Hepatocyte (in vitro differentiated cells): Measurements from ENCODE around the gene SIM2. TPM values are rescaled to one million over a fixed set of nuclear protein-coding genes. Genes with fewer than 3 reads are reported as not detected.

ENCODE experiments used
- DNase-seq: peaks from one replicate; pipeline ENCODE4 v3.0.0-alpha.2; 2016; ENCODE audit warnings: low spot score
- H2AFZ ChIP-seq: fragments of 200-600 bp; sonication (generic); 2 replicates; pipeline ENCODE4 v1.6.0; 2016; ENCODE audit warnings: antibody characterized with exemption, mild to moderate bottlenecking
- H3K27ac ChIP-seq: fragments of 200-600 bp; sonication (generic); 2 replicates; pipeline ENCODE4 v1.5.1; 2016; ENCODE audit warnings: mild to moderate bottlenecking
- H3K27me3 ChIP-seq: fragments of 200-600 bp; sonication (generic); 2 replicates; pipeline ENCODE4 v1.6.1; 2016
- H3K36me3 ChIP-seq: fragments of 200-600 bp; sonication (generic); replicated peaks from 2 replicates; pipeline ENCODE4 v1.5.1; 2016; ENCODE audit warnings: low read depth; ENCODE audit not compliant: insufficient read depth
- H3K4me1 ChIP-seq: fragments of 200-600 bp; sonication (generic); 2 replicates; pipeline ENCODE4 v1.5.1; 2016; ENCODE audit warnings: mild to moderate bottlenecking, moderate library complexity; ENCODE audit not compliant: insufficient read depth
- H3K4me2 ChIP-seq: fragments of 200-600 bp; sonication (generic); 2 replicates; pipeline ENCODE4 v1.6.0; 2016
- H3K4me3 ChIP-seq: fragments of 200-600 bp; sonication (generic); 2 replicates; pipeline ENCODE4 v1.5.1; 2016; ENCODE audit warnings: mild to moderate bottlenecking
- H3K79me2 ChIP-seq: fragments of 200-600 bp; sonication (generic); 2 replicates; pipeline ENCODE4 v1.6.0; 2017; ENCODE audit warnings: mild to moderate bottlenecking
- H3K9me2 ChIP-seq: fragments of 200-600 bp; sonication (generic); replicated peaks from 2 replicates; pipeline ENCODE4 v1.6.0; 2017; ENCODE audit warnings: mild to moderate bottlenecking; ENCODE audit not compliant: insufficient read depth
- H3K9me3 ChIP-seq: fragments of 200-600 bp; sonication (generic); 2 replicates; pipeline ENCODE4 v1.5.1; 2016; ENCODE audit warnings: low read depth, mild to moderate bottlenecking
- H4K20me1 ChIP-seq: fragments of 200-600 bp; sonication (generic); 2 replicates; pipeline ENCODE4 v1.6.0; 2016; ENCODE audit warnings: mild to moderate bottlenecking; ENCODE audit not compliant: insufficient read depth, poor library complexity, severe bottlenecking
- CTCF ChIP-seq: fragments of 200-600 bp; sonication (generic); IDR thresholded peaks from 2 replicates; pipeline ENCODE4 v1.5.1; 2016; ENCODE audit warnings: antibody characterized with exemption, mild to moderate bottlenecking; ENCODE audit not compliant: poor library complexity
- EZH2 ChIP-seq: fragments of 200-600 bp; sonication (generic); IDR thresholded peaks from 2 replicates; pipeline ENCODE4 v1.6.1; 2016; ENCODE audit warnings: antibody characterized with exemption, mild to moderate bottlenecking, borderline replicate concordance
- EZH2phosphoT487 ChIP-seq: fragments of 200-600 bp; sonication (generic); IDR thresholded peaks from one replicate; pipeline ENCODE4 v1.6.1; 2018; ENCODE audit warnings: antibody characterized with exemption, mild to moderate bottlenecking, low read depth, moderate library complexity; ENCODE audit not compliant: unreplicated experiment, severe bottlenecking
- WGBS: methylation state at CpG from one replicate; pipeline ENCODE4 v1.1.6; 2016; ENCODE audit warnings: low lambda C conversion rate; ENCODE audit errors: missing lambda C conversion rate; 5-methylcytosine and 5-hydroxymethylcytosine counted together
- polyA plus RNA-seq: library from polyadenylated mRNA; unstranded; fragments of >200 nt; fragmentation: Nextera tagmentation; extraction: Ambion mirVana; gene quantifications from 2 replicates; pipeline ENCODE4 v1.2.1, GENCODE V29; 2016
- total RNA-seq: library from RNA; depleted of rRNA; stranded (reverse); fragments of >200 nt; gene quantifications from 2 replicates; pipeline ENCODE4 v1.2.3, GENCODE V29; 2014

The SIM2 gene
- total and polyA plus RNA-seq, 2 experiments from 2014 or later: 0.20 to 0.35 TPM

DNA sequence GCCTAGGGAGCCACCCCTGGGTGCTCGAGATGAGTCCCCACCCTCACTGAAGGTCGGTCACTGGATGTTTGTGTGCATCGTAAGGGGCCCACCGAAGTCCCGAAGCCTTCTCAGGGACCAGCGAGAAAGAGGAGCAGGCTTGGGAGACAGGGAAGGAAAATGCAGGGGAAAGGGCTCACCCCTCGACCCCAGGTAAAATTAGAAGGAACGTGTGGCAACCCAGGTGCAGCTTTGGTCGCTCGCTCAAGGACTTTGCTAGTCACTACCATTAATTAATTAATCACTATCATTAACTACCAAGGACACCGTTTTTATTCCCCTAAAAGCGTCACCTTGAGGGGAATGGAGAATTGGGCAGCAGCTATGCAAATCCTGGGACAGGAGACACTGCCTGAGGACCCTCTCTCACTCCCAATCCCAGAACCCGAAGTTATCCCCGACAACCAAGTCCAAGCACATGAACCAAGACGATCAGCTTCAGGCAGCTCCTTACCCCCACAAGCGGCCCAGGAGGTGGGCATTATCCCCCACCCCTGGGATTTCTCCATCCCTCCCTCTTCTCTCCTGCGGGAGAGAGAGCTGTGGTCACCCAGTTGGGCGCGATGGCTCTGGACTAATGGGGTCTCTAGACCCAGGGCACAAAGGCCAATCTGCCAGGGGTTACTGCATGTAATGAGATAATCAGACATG is 4.2 kb upstream of the SIM2 start:
- Histone ChIP-seq H2AFZ (no peak overlapping the region), H3K4me2 (no peak overlapping the region), H3K9me2 (no peaks in the 10 kb centered on the region), H4K20me1 (no peaks in the 10 kb centered on the region), H3K4me3 (no peak overlapping the region), H3K79me2 (no peaks in the 10 kb centered on the region), H3K27ac (no peak overlapping the region), H3K4me1 (peaks cover 13% of the 10 kb centered on the region), H3K36me3 (no peaks in the 10 kb centered on the region), H3K9me3 (no peaks in the 10 kb centered on the region), H3K27me3 (peaks cover 98% of the 10 kb centered on the region)
- no peak for DNase-seq
- TF ChIP-seq EZH2: no peak
- no peak for TF ChIP-seq EZH2phosphoT487
- TF ChIP-seq CTCF: no peak
- 17% methylated on average over 19 of the region's 19 CpGs for WGBS

- no peak for DNase-seq
- H3K27me3 ChIP-seq: peaks cover 98% of the 10 kb centered on the region
- no peak overlapping the region for H3K4me2 ChIP-seq
- H3K9me3 ChIP-seq: no peaks in the 10 kb centered on the region
- H3K79me2 ChIP-seq: no peaks in the 10 kb centered on the region
- H3K9me2 ChIP-seq: no peaks in the 10 kb centered on the region
- peaks cover 13% of the 10 kb centered on the region for H3K4me1 ChIP-seq
- no peak overlapping the region for H3K4me3 ChIP-seq
- TF ChIP-seq CTCF (no peak), EZH2phosphoT487 (peak; percentile 71)
- H2AFZ ChIP-seq: no peak overlapping the region
- WGBS: 13% methylated on average over 5 of the region's 5 CpGs
- H3K27ac ChIP-seq: no peak overlapping the region
- no peaks in the 10 kb centered on the region for H3K36me3 ChIP-seq
- no peaks in the 10 kb centered on the region for H4K20me1 ChIP-seq
Observed at GRCh38 chr21:36695283-36695634, 3.7 kb upstream of the SIM2 start.

DNA sequence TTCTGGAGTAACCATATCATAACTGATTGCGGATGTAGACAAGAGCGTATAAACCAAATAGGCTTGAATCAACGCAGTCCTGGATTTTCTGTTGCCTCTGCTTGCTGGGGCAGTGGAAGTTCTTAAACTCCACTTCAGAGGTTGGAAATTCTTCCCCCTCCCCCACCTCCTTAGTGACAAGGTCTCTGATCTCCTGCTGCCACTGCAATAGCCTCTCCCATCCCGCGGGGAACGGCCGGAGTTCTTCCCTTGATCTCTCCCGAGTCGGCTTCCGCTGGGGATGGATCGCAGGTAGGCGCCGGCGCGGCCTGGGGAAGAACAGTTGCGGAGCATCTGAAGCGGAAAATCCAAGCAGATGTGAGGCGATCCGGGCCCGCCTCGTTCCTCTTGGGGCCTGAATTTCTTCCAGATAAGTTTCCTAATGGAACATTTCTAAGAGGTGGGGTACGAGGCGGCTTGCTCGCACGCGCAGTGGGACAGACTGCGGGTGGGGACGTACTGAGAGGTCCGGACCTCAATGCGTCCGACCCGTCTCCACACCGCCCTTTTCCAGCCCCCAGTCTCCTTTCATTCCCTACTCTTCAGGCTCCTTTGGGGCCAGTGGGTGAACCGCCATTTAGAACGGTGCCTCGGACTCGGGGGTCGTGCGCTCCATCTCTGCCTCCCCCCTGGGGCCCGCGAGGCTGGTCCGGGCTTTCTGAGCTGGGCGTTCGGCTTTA is 3.1 kb upstream of the SIM2 start:
- no peaks in the 10 kb centered on the region for H4K20me1 ChIP-seq
- no peak overlapping the region for H3K4me3 ChIP-seq
- peak; percentile 24 for TF ChIP-seq EZH2phosphoT487
- no peak for TF ChIP-seq EZH2
- no peak overlapping the region for H2AFZ ChIP-seq
- WGBS: 7% methylated on average over 43 of the region's 44 CpGs
- H3K9me3 ChIP-seq: no peaks in the 10 kb centered on the region
- DNase-seq: no peak
- H3K9me2 ChIP-seq: no peaks in the 10 kb centered on the region
- no peak overlapping the region for H3K4me2 ChIP-seq
- H3K36me3 ChIP-seq: no peaks in the 10 kb centered on the region
- peaks cover 19% of the 10 kb centered on the region for H3K4me1 ChIP-seq
- H3K27ac ChIP-seq: no peak overlapping the region
- H3K27me3 ChIP-seq: peaks cover 98% of the 10 kb centered on the region
- H3K79me2 ChIP-seq: no peaks in the 10 kb centered on the region

DNA sequence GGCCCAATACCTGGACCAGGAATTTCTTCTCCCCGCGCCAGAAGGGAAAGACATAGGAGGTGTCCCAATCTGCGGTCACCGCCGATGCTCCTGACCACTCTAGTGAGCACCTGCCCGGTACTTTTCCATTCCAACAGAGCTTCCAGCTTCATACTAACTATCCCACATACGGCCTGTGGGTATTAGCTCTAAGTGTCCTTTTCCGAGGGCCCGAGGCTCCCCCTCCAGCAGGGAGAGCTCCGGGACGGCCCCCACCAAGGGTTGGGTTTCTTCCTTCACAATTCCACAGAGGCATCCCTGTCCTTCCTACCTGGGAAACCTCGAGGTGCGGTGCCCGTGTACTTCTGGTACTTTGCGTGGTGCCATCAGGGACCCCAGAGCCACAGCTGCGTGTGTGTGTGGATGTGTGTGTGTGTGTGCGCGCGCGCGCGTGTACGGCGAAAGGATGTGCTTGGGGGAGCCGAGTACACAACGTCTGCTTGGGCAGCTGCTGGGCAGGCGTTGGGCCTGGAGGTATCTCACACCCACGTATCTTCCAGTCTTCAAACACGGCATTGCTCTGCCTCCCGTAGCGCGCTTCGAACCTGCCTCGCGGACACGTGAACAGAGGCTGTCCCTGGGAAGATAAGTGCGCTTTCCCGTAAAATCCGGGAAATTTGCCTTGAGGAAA is 2.4 kb upstream of the SIM2 start:
- H3K79me2 ChIP-seq: no peaks in the 10 kb centered on the region
- H3K9me2 ChIP-seq: no peaks in the 10 kb centered on the region
- TF ChIP-seq EZH2 (peak; percentile 97), EZH2phosphoT487 (no peak)
- WGBS: 6% methylated on average over 37 of the region's 39 CpGs
- H3K9me3 ChIP-seq: no peaks in the 10 kb centered on the region
- no peak overlapping the region for H3K4me2 ChIP-seq
- H2AFZ ChIP-seq: no peak overlapping the region
- no peak for DNase-seq
- H3K27me3 ChIP-seq: peaks cover 98% of the 10 kb centered on the region
- H4K20me1 ChIP-seq: no peaks in the 10 kb centered on the region
- H3K27ac ChIP-seq: no peak overlapping the region
- peaks cover 26% of the 10 kb centered on the region for H3K4me1 ChIP-seq
- H3K36me3 ChIP-seq: no peaks in the 10 kb centered on the region
- H3K4me3 ChIP-seq: no peak overlapping the region
